Lower leg skin (tissue), 4 donors: ENCODE measurements around the gene ZNF783. TPM values are rescaled to one million over a fixed set of nuclear protein-coding genes. Genes with fewer than 3 reads are reported as not detected.

Experiments used
- DNase-seq, 2 donors: peaks; one replicate each; pipeline ENCODE4 v3.0.0-alpha.2; 2019; ENCODE audit warnings: low spot score in 2 of 2
- H3K4me3 ChIP-seq: fragments of 200-600 bp; sonication (generic); 2 replicates; pipeline ENCODE4 v1.5.1; 2017; ENCODE audit warnings: mild to moderate bottlenecking, low read depth; ENCODE audit not compliant: poor library complexity, severe bottlenecking
- POLR2A ChIP-seq, 2 donors: fragments of 450-650 bp; IDR thresholded peaks; one replicate each; pipeline ENCODE4 v1.6.1; 2016 to 2017; ENCODE audit warnings: antibody characterized with exemption in 2 of 2, mild to moderate bottlenecking in 1 of 2, moderate library complexity in 1 of 2
- WGBS, 2 donors: methylation state at CpG; one replicate each; pipeline ENCODE4 v1.1.5; 2018; 5-methylcytosine and 5-hydroxymethylcytosine counted together
- intact Hi-C: fragments of 100-400 bp; cut with DNase I; formaldehyde crosslinking; loops from one replicate; pipeline ENCODE4 v1.15.0; 2023; ENCODE audit warnings: low total_unique reads
- total RNA-seq, 4 donors: library from RNA; depleted of rRNA; stranded (reverse); fragments of >200 nt; gene quantifications; one replicate each; pipeline ENCODE4 v1.1.0, GENCODE V29; 2016
- TF ChIP-seq, protein P1 (sequence below), 3 donors: fragments of 450-650 bp; IDR thresholded peaks; one replicate each; pipeline ENCODE4 v1.5.1; 2016; ENCODE audit warnings: antibody characterized with exemption in 3 of 3, mild to moderate bottlenecking in 3 of 3, moderate library complexity in 2 of 3

Gene ZNF783
- total RNA-seq, 4 donors from 2014 or later, result 6.8 to 17.2 (median 13.0) TPM

DNA sequence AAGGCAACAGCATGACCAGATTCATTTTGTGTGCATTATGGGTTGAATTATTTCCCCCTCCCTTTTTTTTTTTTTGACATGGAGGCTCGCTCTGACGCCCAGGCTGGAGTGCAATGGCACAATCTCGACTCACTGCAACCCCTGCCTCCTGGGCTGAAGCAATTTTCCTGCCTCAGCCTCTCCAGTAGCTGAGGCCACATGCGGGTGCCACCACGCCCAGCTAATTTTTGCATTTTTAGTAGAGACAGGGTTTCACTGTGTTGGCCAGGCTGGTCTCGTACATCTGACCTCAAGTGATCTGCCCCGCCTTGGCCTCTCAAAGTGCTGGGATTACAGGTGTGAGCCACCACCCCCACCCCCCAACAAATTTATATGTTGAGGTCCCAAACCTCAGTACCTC lies 42.0 kb downstream of the ZNF783 start:
- intact Hi-C loops, result no loop called here
- WGBS, 2 donors, result 85 to 86% methylated on average over 7 of the region's 7 CpGs
- TF ChIP-seq, protein P1, sequence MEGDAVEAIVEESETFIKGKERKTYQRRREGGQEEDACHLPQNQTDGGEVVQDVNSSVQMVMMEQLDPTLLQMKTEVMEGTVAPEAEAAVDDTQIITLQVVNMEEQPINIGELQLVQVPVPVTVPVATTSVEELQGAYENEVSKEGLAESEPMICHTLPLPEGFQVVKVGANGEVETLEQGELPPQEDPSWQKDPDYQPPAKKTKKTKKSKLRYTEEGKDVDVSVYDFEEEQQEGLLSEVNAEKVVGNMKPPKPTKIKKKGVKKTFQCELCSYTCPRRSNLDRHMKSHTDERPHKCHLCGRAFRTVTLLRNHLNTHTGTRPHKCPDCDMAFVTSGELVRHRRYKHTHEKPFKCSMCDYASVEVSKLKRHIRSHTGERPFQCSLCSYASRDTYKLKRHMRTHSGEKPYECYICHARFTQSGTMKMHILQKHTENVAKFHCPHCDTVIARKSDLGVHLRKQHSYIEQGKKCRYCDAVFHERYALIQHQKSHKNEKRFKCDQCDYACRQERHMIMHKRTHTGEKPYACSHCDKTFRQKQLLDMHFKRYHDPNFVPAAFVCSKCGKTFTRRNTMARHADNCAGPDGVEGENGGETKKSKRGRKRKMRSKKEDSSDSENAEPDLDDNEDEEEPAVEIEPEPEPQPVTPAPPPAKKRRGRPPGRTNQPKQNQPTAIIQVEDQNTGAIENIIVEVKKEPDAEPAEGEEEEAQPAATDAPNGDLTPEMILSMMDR (IDR thresholded peaks at IDR 0.05), result no peak
- TF ChIP-seq POLR2A (IDR thresholded peaks at IDR 0.05), result no peak
- no peak for DNase-seq
- no peak overlapping the region for H3K4me3 ChIP-seq

DNA sequence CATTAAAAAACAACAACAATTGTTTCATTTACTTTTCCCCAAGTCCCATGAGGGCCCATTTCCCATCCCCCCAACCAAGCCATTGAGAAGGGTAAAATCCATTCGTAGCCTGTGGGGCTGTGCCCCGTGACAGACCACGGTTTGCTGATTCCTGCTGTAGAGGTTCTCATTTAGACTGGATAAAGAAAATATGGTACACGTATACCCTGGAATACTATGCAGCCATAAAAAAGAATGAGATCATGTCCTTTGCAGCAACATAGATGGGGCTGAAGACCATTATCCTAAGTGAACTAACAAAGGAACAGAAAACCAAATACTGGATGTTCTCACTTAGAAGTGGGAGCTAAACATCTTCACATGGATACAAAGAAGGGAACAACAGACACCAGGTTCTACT lies 44.9 kb downstream of the ZNF783 start:
- 89 to 92% methylated on average over 4 of the region's 4 CpGs for whole genome bisulfite sequencing, 2 donors
- no peak for DNase-seq
- H3K4me3 ChIP-seq, result no peak overlapping the region
- intact Hi-C loops, result no loop called here
- no peak for TF ChIP-seq POLR2A (IDR thresholded peaks at IDR 0.05)
- TF ChIP-seq, protein P1 (IDR thresholded peaks at IDR 0.05), result no peak

DNA sequence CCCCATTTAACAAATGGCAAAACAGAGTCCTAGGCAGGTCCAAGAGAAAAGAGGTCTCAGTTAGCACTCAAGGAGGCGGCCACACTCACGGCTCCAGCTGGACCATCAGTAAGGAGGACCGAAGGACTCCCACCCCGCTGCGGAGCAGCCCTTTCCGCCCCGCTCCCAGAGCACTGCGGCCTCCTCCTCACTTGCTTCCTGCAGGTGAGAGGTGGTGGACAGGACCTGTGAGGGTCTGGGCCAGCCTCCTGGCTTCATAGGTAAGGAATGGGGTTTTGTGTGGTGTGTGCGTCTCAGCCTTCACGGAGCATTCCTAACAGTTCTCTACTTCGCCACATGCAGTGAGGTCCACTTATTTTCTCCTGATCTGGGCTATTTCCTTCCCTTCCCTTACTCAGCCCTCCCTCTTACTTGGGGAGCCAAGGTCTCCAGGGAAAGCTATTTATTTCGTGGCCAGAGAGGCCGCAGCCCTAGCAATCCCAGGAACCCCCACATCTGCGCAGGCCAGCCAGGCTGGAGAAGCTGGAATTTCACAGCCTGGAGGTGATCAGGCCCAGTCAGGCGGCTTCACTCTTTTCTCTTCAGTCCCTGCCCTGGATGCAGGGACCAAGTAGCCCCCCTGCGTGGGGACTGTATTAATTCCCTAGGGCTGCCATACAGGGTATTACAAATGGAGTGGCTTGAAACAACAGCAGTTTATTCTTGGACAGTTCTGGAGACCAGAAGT lies 45.9 kb downstream of the ZNF783 start:
- WGBS, 2 donors, result 87 to 92% methylated on average over 16 of the region's 16 CpGs
- DNase-seq, result no peak
- intact Hi-C loops, result no loop called here
- no peak overlapping the region for H3K4me3 ChIP-seq
- TF ChIP-seq POLR2A (IDR thresholded peaks at IDR 0.05), result no peak
- TF ChIP-seq, protein P1 (IDR thresholded peaks at IDR 0.05), result no peak

DNA sequence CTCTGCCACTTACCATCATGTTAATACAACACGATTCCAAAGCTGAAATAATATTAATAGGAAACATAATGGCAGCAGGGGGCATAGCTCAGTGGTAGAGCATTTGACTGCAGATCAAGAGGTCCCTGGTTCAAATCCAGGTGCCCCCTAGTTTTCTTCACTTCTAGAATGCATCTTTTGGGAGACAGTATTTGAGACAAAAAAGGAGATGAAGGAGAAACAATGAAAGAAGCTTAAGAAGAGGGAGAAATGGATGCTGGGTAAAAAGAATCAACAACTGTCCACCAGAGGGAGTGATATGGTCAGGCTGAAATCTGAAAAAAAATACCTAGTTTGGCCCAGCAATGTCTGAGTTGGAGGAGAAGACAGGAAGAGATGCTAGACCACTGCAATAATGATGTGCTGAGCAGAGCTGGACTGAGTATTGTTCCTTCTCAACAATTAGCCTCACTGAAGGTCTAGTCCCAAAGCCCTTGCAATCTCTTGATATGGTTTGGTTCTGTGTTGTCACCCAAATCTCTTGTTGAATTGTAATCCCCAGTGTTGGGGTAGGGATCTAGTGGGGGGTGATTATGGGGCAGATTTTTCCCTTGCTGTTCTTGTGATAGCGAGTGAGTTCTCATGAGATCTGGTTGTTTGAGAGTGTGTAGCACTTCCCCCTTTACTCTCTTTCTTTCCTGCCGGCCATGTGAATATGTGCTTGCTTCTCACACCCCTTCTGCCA lies 48.3 kb downstream of the ZNF783 start:
- TF ChIP-seq, protein P1 (IDR thresholded peaks at IDR 0.05), result no peak
- no peak for TF ChIP-seq POLR2A (IDR thresholded peaks at IDR 0.05)
- H3K4me3 ChIP-seq, result no peak overlapping the region
- intact Hi-C loops, result no loop called here
- no peak for DNase-seq
- 88 to 89% methylated on average over 3 of the region's 3 CpGs for WGBS, 2 donors

DNA sequence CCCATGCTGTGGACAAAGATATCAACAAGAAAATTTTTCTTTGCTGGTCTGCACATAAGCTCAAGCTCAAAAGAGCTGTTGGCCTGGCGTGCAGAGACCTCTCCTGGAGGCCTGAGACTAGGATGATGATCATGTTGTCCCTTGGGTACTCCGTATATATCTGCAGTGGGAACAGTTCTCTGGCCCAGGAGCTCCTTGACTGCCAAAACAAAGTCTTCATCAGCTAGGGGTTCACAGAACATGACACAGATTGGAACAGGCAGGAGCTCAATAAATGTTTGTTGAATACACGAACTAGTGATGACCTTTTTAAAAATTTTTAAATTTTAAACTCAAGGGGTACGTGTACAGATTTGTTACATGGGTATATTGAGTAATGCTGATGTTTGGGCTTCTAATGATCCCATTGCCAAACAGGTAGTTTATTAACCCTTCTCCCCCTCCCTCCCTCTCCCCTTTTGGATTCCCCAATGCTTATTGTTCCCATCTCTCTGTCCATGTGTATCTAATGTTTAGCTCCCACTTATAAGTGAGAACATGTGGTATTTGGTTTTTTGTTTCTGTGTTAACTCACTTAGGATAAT lies 49.1 kb downstream of the ZNF783 start:
- WGBS, 2 donors, result 74 to 76% methylated on average over 4 of the region's 4 CpGs
- intact Hi-C loops, result no loop called here
- no peak for DNase-seq
- H3K4me3 ChIP-seq, result no peak overlapping the region
- TF ChIP-seq POLR2A (IDR thresholded peaks at IDR 0.05), result no peak
- TF ChIP-seq, protein P1 (IDR thresholded peaks at IDR 0.05), result no peak
